ENCODE data around the gene ABCC3.
"Not testable (repeated sequence)": the region's sequence is repeated elsewhere in the genome, so short reads cannot be mapped to it uniquely, and the experiment has no call there.

DNA sequence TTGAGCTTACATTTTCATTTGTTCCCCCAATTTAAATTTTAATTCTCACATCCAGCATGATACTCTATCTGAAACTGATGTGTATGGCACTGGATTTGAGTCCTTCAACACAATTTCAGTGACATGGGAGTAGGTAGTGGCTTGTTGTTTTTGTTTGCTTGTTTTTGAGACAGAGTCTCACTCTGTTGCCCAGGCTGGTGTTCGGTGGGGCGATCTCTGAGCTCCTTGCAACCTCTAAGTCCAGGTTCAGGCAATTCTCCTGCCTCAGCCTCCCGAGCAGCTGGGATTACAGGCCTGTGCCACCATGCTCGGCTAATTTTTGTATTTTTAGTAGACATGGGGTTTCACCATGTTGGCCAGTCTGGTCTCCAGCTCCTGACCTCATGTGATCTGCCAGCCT, 74.4 kb downstream of the ABCC3 start:
- TF ChIP-seq, protein P1, sequence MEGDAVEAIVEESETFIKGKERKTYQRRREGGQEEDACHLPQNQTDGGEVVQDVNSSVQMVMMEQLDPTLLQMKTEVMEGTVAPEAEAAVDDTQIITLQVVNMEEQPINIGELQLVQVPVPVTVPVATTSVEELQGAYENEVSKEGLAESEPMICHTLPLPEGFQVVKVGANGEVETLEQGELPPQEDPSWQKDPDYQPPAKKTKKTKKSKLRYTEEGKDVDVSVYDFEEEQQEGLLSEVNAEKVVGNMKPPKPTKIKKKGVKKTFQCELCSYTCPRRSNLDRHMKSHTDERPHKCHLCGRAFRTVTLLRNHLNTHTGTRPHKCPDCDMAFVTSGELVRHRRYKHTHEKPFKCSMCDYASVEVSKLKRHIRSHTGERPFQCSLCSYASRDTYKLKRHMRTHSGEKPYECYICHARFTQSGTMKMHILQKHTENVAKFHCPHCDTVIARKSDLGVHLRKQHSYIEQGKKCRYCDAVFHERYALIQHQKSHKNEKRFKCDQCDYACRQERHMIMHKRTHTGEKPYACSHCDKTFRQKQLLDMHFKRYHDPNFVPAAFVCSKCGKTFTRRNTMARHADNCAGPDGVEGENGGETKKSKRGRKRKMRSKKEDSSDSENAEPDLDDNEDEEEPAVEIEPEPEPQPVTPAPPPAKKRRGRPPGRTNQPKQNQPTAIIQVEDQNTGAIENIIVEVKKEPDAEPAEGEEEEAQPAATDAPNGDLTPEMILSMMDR (IDR thresholded peaks at IDR 0.05): not testable (repeated sequence)
- not testable (repeated sequence) for TF ChIP-seq POLR2A, POLR2AphosphoS5 (IDR thresholded peaks at IDR 0.05)
